ENCODE measurements around the gene ADARB2. TPM values are rescaled to one million over a fixed set of nuclear protein-coding genes. Genes with fewer than 3 reads are reported as not detected.

Gene ADARB2
- total RNA-seq, 1 donor from 2014 or later, result 1.8 TPM

DNA sequence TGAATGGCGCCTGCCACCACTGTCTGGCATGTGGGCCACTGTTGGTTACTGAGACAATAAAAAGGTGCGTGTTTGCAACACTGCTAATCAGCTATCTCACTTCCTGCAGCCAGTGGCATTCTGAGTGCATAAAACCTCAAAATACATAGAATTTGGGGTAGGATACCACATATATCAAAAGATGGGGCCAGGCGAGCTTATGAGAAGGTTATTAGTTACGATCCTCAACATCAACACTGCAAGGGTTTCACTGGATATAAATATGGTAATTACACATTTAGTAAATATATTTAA is 480.9 kb downstream of the ADARB2 start:
- Mint-ChIP-seq H3K36me3 (ENCODE audit: low read depth) (peaks cover 2% of the 10 kb centered on the region), H3K27me3 (ENCODE audit: low read depth) (peaks cover 7% of the 10 kb centered on the region), H3K4me3 (no peak overlapping the region), H3K9me3 (no peaks in the 10 kb centered on the region), H3K27ac (ENCODE audit: unreplicated experiment) (no peak overlapping the region), H3K4me1 (peaks cover 23% of the 10 kb centered on the region)
- TF ChIP-seq CTCF (conservative IDR thresholded peaks at IDR 0.05), result no peak
- no peak for DNase-seq (ENCODE audit: low read depth, low spot score)

DNA sequence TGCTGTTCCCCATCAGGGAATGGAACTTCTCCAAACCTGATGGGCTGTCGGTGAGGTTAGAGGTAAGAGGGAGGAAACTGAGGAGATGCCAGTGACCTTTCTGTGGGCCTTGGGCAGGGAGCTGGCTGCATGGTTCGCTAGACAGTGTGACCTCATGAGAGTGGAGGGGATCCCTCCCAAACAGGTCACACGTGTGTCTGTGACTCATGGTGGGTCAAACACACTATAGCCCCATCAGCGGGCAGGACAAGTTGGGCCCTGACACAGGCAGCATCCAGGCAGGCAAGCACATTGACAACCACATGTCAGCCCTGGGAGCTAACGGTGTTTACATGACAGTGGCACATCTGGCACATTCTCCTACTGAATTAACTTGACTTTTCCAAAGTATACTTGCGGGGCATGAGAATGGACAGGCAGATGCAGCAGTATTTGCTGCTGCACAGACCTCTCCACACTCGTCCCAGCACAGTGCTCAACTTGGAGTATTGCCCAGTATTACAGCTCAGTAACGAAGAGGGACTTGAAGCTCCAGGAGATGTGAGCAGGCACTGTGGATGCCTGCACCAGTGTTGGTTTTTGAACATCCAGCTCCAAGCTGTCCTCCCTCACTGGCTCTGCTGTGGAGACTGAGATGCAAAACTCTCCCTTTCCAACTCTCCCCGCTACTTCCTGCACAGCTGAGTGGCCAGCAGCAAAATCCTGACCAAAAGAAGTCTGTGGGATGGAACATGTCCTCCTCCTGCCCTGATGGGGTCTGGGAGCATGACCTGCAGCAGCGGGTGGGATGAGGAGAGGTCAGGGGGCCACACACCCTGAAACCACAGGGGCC is 481.5 kb downstream of the ADARB2 start:
- DNase-seq (ENCODE audit: low read depth, low spot score), result no peak
- Mint-ChIP-seq H3K27ac (ENCODE audit: unreplicated experiment) (peak overlapping the region; percentile 81), H3K4me1 (peaks cover 23% of the 10 kb centered on the region), H3K4me3 (no peak overlapping the region), H3K27me3 (ENCODE audit: low read depth) (peaks cover 9% of the 10 kb centered on the region), H3K9me3 (peaks cover 3% of the 10 kb centered on the region), H3K36me3 (ENCODE audit: low read depth) (peaks cover 2% of the 10 kb centered on the region)
- no peak for TF ChIP-seq CTCF (conservative IDR thresholded peaks at IDR 0.05)

DNA sequence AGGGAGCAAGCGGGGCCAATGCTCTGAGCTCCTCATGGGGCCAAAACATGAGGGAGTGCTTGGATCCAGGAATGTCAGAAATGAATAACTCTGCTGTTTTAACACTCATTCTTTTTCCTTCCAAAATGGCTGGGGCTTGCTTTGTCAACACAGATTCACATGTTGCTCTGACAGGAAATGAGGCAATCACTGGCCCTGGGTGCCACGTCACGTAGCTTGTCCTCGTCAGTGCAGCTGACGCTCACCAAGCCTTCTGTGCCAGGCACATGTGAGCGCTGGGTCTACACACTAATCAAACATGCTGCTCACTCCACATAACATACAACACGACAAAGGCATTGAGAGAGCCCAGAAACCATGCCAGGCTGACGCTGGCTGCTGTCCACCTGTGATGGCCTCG is 482.2 kb downstream of the ADARB2 start:
- DNase-seq (ENCODE audit: low read depth, low spot score), result no peak
- TF ChIP-seq CTCF (conservative IDR thresholded peaks at IDR 0.05), result no peak
- Mint-ChIP-seq H3K4me3 (no peak overlapping the region), H3K27ac (ENCODE audit: unreplicated experiment) (peak overlapping the region; percentile 81), H3K9me3 (peaks cover 3% of the 10 kb centered on the region), H3K36me3 (ENCODE audit: low read depth) (peaks cover 2% of the 10 kb centered on the region), H3K27me3 (ENCODE audit: low read depth) (peaks cover 9% of the 10 kb centered on the region), H3K4me1 (peaks cover 23% of the 10 kb centered on the region)

DNA sequence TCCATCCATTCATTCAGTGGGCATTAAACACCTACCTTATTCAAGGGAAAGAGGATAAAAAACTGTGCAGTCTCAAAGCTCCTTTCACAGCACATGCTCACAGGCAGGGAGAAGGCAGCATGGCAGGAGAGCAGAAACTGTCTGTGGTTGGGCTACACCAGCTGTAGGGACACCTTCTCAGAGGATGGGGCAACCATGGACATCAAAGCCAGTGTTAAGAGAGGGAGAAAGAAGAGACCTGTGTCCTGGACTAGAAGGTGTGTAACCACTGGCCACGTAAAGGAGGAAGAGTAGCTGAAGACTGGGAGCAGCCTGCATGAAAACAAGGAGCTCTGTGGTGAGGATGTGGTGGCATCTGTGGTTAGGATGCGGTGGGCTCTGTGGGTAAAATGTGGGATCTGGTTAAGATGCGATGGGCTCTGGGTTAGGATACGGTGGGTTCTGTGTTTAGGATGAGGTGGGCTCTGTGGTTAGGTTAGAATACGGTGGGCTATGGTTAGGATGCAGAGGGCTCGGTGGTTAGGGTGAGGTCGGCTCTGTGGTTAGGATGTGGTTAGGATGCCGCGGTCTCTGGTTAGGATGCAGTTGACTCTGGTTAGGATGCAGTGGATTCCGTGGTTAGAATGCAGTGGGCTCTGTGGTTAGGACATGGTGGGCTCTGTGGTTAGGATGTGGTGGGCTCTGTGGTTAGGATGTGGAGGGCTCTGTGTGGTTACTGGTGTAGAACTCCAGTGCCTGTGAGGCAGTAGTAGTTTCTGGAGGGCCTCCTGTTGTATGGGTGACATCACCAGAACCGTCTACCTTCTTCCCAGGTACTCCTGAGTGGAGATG is 483.6 kb downstream of the ADARB2 start:
- Mint-ChIP-seq H3K27ac (ENCODE audit: unreplicated experiment) (no peak overlapping the region), H3K27me3 (ENCODE audit: low read depth) (peaks cover 6% of the 10 kb centered on the region), H3K4me1 (peaks cover 23% of the 10 kb centered on the region), H3K4me3 (no peak overlapping the region), H3K36me3 (ENCODE audit: low read depth) (no peaks in the 10 kb centered on the region), H3K9me3 (peaks cover 3% of the 10 kb centered on the region)
- no peak for DNase-seq (ENCODE audit: low read depth, low spot score)
- no peak for TF ChIP-seq CTCF (conservative IDR thresholded peaks at IDR 0.05)

GRCh38 chr10:1251769-1252168 is 485.6 kb downstream of the ADARB2 start:
- Mint-ChIP-seq H3K4me3 (no peak overlapping the region), H3K27ac (ENCODE audit: unreplicated experiment) (no peak overlapping the region), H3K9me3 (peaks cover 3% of the 10 kb centered on the region), H3K36me3 (ENCODE audit: low read depth) (no peaks in the 10 kb centered on the region), H3K4me1 (peaks cover 17% of the 10 kb centered on the region), H3K27me3 (ENCODE audit: low read depth) (peaks cover 4% of the 10 kb centered on the region)
- DNase-seq (ENCODE audit: low read depth, low spot score), result no peak
- TF ChIP-seq CTCF (conservative IDR thresholded peaks at IDR 0.05), result no peak
